Activated naive CD8-positive, alpha-beta T cell treated with anti-CD3 and anti-CD28 coated beads, Interleukin-2, amount 50 U/mL, for 16 hours (primary cell): ENCODE measurements around the gene PDGFA.

Source experiments
- DNase-seq: peaks from one replicate; pipeline ENCODE4 v3.0.0-alpha.2; 2020; ENCODE audit warnings: low read depth, low spot score

Gene PDGFA

GRCh38 chr7:537911-538634 lies 18.4 kb upstream of the PDGFA start:
- no peak for DNase-seq

- no peak for DNase-seq
Observed at GRCh38 chr7:536231-536630, 16.6 kb upstream of the PDGFA start.

- no peak for DNase-seq
Observed at GRCh38 chr7:534959-535358, 15.3 kb upstream of the PDGFA start.

- DNase-seq: no peak
Observed at GRCh38 chr7:534075-534474, 14.4 kb upstream of the PDGFA start.

- DNase-seq: no peak
Observed at GRCh38 chr7:533266-533665, 13.6 kb upstream of the PDGFA start.

DNA sequence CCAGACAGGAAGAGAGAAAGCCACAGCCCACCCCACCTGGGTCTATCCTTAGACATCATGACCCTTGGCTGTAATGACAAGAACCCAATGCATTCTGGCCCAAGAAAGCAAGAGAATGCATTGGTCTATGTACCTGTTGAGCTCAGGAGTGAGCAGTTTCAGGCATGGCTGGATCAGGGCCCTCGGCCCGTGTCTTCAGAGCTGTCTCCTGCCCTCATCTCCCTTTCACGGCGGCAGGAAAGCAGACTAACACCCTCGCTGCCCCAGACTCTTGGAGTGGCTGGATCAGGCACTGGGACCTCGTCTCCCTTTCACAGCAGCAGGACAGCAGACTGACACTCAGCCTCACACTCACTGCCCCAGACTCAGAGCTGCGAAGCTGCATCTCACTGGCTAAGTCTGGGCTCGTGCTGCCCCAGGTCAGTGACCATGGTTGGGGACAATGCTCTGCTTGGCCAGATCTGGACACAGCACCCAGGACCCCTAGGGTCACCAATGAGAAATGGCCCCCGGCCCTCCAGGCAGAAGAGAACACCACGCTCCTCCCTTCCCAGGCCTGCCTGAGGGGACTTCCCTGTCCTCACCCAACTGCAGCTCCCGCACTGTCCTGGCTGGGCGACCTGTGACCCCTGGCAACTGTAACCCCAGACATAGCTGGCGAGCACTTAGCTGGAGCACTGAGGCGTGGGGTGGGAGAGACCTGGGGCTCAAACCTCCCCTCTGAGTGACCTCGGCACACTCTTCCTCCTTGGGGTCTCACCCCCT lies 12.9 kb upstream of the PDGFA start:
- DNase-seq: no peak

GRCh38 chr7:531777-532176 lies 12.1 kb upstream of the PDGFA start:
- DNase-seq: no peak

- no peak for DNase-seq
Observed at GRCh38 chr7:528451-528850, 8.8 kb upstream of the PDGFA start.

DNA sequence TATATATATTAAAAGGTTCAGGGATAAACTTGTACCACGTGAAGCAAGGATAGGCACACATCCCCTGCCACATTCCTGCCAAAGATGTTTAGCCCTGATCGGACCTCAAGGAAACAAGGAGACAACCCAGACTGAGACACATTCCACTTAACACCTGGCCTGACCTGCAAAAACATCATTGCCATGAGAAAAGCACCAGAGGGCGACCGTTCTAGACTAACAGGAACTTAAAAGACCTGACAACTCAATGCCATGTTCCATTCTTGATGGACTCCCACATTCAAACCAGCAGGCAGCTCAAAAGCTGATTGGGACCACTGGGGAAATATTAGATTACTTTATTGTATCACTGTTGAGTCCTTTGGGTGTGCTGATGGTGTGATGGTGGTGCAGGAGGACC lies 8.1 kb upstream of the PDGFA start:
- no peak for DNase-seq

- no peak for DNase-seq
Observed at GRCh38 chr7:526460-527034, 6.9 kb upstream of the PDGFA start.

GRCh38 chr7:525740-526139 lies 6.1 kb upstream of the PDGFA start:
- no peak for DNase-seq

- no peak for DNase-seq
Observed at GRCh38 chr7:524800-525199, 5.2 kb upstream of the PDGFA start.

DNA sequence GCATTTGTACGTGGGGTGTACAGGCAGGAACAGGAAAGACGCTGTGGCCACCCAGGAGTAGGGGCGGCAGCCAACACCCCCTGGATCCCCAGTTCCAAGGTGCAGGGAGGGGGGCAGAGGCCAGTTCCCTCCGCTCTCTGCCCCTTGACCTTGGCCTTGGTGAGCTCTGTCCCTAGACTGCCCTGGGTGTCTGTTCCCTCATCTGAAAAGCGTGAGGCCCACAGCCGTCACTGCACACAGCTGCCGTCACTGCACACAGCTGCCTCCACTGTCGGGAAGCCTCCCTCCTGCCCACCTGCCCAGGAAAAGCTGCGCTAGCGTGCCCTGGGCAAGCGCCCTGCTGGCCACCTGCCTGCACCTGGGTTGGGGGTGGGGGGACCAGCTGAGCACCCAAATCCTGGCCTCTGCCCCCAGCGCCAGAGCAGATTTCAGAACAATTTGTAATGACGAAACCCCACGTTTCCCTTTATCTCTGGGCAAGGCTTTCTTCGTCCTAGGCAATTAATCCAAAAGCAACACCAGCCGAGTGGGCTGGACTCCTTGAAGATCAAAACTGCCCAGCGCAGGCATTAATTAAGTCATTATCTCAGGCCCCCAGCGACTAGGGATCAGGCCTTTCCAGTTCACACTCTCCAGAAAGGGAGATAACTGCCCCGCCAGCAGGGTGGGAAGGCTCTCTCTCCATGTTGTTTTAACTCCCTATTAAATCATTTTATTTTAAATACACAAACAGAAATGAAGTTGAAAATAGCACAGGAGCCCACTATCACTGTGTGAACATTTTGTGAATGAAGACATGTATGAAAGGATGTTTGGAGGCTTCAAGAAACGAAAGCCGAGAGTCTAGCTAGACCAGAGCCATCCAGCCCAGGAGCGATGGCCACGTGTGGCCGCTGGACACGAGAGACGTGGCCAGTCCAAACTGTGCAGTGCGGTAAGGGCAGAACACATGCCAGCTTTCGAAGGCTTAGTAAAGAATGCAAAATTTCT lies 4.0 kb upstream of the PDGFA start:
- no peak for DNase-seq

GRCh38 chr7:522951-523314 lies 3.3 kb upstream of the PDGFA start:
- DNase-seq: no peak

DNA sequence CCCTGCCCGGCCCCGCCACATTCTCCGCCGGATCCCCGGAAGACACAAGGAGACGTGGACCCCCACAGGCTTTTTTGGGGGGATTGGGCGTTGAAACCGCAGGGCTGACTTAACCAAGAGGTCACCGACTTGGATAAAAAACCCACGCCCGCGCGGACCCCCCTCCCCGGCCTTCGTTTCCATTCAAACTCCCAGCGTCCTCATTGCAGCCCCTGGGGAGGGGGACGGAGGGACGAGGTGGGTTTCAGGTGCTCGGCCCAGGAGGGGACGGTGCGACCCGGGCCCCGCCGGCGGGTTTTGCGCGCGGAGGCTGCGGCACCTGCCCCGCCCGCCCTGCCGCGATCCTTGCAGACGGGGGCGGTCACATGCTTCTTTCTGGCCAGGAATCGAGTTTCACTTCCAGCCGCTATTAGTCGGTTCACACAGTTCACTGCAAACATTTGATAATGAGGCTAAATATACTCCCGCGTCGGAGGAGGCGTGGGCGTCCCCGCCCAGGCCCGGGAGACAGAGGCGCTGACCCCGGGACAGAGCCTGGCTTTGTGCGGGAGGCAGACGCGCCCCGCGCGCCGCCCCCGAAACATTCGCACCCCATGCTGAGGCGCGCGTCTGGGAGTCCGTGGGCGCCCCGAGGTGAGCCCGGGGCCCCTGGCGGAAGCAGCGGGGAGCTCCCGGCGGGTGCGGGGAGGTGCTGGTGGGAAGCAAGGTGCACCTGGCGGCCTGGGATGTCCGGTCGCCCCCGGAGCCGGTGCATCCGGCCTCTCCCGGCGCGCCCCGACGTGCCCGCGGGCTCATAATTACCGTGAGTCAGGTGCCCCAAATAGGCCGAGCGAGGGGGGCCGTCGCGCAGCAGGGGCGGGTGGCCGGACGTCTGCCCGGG lies 2.7 kb upstream of the PDGFA start:
- DNase-seq: no peak

DNA sequence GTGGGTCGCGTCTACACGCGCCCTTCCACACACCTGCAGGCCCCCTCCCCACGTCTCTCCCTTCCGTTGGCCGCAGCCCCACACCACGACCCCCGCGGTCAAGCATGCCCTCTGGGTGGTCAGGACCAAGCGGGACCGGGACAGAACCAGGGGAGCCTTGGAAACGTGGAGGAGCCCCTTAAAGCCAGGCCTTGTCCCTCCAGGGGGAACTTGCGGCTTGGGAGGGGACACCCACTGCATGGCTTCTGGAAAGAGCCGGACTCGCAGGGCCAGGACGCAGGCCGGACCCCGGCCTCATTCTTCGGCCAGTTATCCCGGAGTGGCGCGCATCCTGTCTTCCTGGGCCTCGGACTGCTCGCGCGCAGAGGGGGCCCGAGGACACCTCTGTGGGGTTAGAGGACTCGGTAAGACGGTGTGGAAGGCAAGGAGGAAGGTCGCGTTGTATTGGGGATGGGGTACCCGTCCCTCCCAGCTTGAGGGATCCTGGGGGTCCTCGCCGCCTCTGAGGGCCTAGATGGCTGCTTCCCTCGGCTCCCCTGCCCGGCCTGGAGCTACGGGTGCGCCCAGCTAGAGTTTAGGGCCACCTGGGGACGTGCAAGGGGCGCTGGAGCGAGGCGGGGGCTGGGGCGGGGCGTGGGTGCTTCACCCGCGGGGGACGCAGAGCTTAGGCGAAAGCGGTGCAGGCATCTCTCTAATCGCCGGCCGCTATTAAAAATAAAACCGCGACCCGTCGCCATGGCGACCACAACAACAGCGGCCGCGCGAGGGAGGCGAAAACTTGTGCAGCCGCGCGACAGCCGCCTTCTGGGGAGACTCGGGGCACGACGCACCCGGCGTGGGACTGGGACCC lies 1.8 kb upstream of the PDGFA start:
- DNase-seq: no peak

DNA sequence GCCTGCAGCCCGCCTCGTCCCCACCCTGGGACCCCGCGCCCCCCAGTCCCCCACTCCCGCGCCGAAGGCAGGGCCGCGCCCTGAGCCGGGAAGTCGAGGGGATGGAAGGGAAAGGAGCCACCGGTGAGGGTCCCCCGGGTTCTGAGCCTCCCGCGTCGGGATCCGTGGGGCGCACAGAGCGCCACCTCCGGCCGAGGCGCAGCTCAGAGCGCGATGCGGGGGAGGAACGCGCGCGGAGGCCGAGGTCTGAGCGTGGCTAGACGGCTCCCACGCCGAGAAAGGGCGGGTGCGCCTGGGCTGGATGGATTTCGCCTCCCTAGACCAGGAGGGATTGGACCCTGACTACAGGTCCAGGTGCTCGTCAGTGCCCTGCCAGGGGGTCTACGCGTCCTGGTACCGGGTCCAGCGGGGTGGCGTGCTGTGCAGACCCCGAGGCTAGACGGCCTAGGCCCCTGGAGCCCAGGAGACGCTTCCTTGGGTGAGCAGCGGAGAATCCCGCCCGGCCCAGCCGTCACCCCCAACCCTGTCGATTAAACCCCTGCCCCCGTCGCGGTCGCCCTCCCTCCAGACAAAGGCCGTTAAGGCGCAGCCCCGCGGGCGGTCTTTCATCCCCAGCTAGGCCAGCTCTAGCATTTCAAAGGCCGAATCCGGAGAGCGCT lies 986 bp upstream of the PDGFA start:
- DNase-seq: no peak

- DNase-seq: no peak
Observed at GRCh38 chr7:518630-519483, 789 bp downstream of the PDGFA start.
